ENCODE data around the gene CELF4.

CELF4 gene

GRCh38 chr18:37321582-37322491 is 243.8 kb downstream of the CELF4 start:
- Histone ChIP-seq H3F3A (ENCODE audit: insufficient read depth) (no peaks in the 10 kb centered on the region), H3K79me2 (ENCODE audit: insufficient read depth, low read length) (no peaks in the 10 kb centered on the region), H3K4me2 (ENCODE audit: low read depth, low read length, poor library complexity, severe bottlenecking) (no peak overlapping the region), H3K27me3 (ENCODE audit: low read length) (no peaks in the 10 kb centered on the region), H3K27ac (ENCODE audit: low read depth, low read length) (no peak overlapping the region), H4K20me1 (ENCODE audit: low read depth, low read length) (no peaks in the 10 kb centered on the region), H3K9me2 (replicated peaks; ENCODE audit: insufficient read depth, low read length) (no peaks in the 10 kb centered on the region), H3K9me3 (ENCODE audit: insufficient read depth, low read length) (no peaks in the 10 kb centered on the region), H2AFZ (ENCODE audit: low read depth, low read length, severe bottlenecking) (no peak overlapping the region), H3K36me3 (ENCODE audit: low read length) (no peaks in the 10 kb centered on the region), H3K9ac (ENCODE audit: low read length) (no peak overlapping the region), H3K4me3 (ENCODE audit: insufficient read depth, low read length, poor library complexity, severe bottlenecking) (no peak overlapping the region)
- TF ChIP-seq CTCF (IDR thresholded peaks at IDR 0.05; ENCODE audit: insufficient read depth, low read length, poor library complexity, severe bottlenecking) (no peak), EZH2phosphoT487 (conservative IDR thresholded peaks at IDR 0.05; ENCODE audit: low read length) (no peak)

- no peak overlapping the region for H3K4me2 ChIP-seq (ENCODE audit: low read depth, low read length, poor library complexity, severe bottlenecking)
- H3K36me3 ChIP-seq (ENCODE audit: low read length), result no peaks in the 10 kb centered on the region
- H3K9me3 ChIP-seq (ENCODE audit: insufficient read depth, low read length), result no peaks in the 10 kb centered on the region
- H3K27me3 ChIP-seq (ENCODE audit: low read length), result no peaks in the 10 kb centered on the region
- TF ChIP-seq CTCF (IDR thresholded peaks at IDR 0.05; ENCODE audit: insufficient read depth, low read length, poor library complexity, severe bottlenecking) (no peak), EZH2phosphoT487 (conservative IDR thresholded peaks at IDR 0.05; ENCODE audit: low read length) (no peak)
- H3K9ac ChIP-seq (ENCODE audit: low read length), result no peak overlapping the region
- no peak overlapping the region for H2AFZ ChIP-seq (ENCODE audit: low read depth, low read length, severe bottlenecking)
- H3K79me2 ChIP-seq (ENCODE audit: insufficient read depth, low read length), result no peaks in the 10 kb centered on the region
- H4K20me1 ChIP-seq (ENCODE audit: low read depth, low read length), result no peaks in the 10 kb centered on the region
- no peak overlapping the region for H3K27ac ChIP-seq (ENCODE audit: low read depth, low read length)
- H3F3A ChIP-seq (ENCODE audit: insufficient read depth), result no peaks in the 10 kb centered on the region
- H3K4me3 ChIP-seq (ENCODE audit: insufficient read depth, low read length, poor library complexity, severe bottlenecking), result no peak overlapping the region
- no peaks in the 10 kb centered on the region for H3K9me2 ChIP-seq (replicated peaks; ENCODE audit: insufficient read depth, low read length)
Measured at GRCh38 chr18:37320317-37320716, 245.3 kb downstream of the CELF4 start.

GRCh38 chr18:37318360-37319355 is 246.9 kb downstream of the CELF4 start:
- H4K20me1 ChIP-seq (ENCODE audit: low read depth, low read length), result no peaks in the 10 kb centered on the region

More at GRCh38 chr18:37318360-37319355, 246.9 kb downstream of the CELF4 start:
- Histone ChIP-seq H3K9ac (ENCODE audit: low read length) (no peak overlapping the region), H3K9me3 (ENCODE audit: insufficient read depth, low read length) (no peaks in the 10 kb centered on the region), H2AFZ (ENCODE audit: low read depth, low read length, severe bottlenecking) (no peak overlapping the region), H3K4me2 (ENCODE audit: low read depth, low read length, poor library complexity, severe bottlenecking) (no peak overlapping the region), H3K9me2 (replicated peaks; ENCODE audit: insufficient read depth, low read length) (no peaks in the 10 kb centered on the region), H3F3A (ENCODE audit: insufficient read depth) (no peaks in the 10 kb centered on the region), H3K36me3 (ENCODE audit: low read length) (no peaks in the 10 kb centered on the region), H3K27me3 (ENCODE audit: low read length) (no peaks in the 10 kb centered on the region), H3K4me3 (ENCODE audit: insufficient read depth, low read length, poor library complexity, severe bottlenecking) (no peak overlapping the region), H3K27ac (ENCODE audit: low read depth, low read length) (no peak overlapping the region), H3K79me2 (ENCODE audit: insufficient read depth, low read length) (no peaks in the 10 kb centered on the region)
- no peak for TF ChIP-seq CTCF (IDR thresholded peaks at IDR 0.05; ENCODE audit: insufficient read depth, low read length, poor library complexity, severe bottlenecking)
- no peak for TF ChIP-seq EZH2phosphoT487 (conservative IDR thresholded peaks at IDR 0.05; ENCODE audit: low read length)
